Measurements from ENCODE around the gene MRPL23. TPM values are rescaled to one million over a fixed set of nuclear protein-coding genes. Genes with fewer than 3 reads are reported as not detected.

MRPL23 gene
- total and polyA plus RNA-seq, 4 donors, result 33.0 to 83.9 (median 67.6) TPM

DNA sequence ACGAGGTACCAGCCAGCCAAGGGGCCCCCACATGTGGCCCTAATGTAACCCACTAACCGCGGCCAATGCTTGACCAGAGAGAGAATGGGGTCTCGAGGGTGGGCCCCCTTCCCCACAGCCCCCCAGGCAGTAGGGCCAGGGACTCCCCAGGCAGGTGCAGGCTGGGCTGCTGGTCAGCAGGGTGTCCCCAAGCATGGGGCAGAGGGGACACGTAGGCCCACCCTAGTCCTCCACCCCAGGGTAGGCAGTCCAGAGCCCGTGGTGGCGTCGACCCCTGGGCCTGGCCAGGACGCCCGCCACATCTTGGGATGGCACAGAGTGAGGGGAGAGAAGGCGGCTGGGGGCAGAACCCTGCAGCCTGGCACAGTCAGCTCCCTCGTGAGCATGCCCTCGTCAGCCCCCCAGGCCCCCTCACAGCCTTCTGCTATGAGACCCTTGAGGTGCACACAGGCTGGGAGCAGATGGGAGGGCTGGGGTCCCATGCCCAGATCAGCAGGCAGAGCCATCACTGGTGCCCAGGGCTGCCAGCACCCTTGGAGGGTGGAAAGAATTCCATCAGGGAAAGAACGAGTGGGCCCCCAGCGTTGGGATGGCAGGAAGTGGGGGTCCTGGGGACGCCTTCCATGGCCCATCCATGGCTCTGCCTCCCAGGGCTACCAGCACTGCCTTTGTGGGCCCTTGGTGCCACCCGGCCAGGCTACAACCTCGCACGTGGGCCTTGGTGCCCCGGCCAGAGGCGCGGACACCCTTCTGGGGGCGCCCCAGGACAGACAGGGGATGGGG lies 21.6 kb upstream of the MRPL23 start:
- Histone ChIP-seq H3K4me1 (ENCODE audit: control insufficient read depth in 4 of 4, insufficient read depth in 4 of 4, low read length in 3 of 4) (no peaks in the 10 kb centered on the region), H3K9me3 (ENCODE audit: control insufficient read depth in 4 of 4, low read length in 3 of 4) (no peaks in the 10 kb centered on the region), H3K27me3 (ENCODE audit: control insufficient read depth in 4 of 4, insufficient read depth in 4 of 4, low read length in 3 of 4) (no peaks in the 10 kb centered on the region), H3K27ac (ENCODE audit: low read depth in 1 of 2, low read length in 2 of 2) (no peak overlapping the region), H3K4me3 (ENCODE audit: low read depth in 1 of 3, low read length in 3 of 3) (no peak overlapping the region), H3K36me3 (ENCODE audit: control insufficient read depth in 4 of 4, insufficient read depth in 3 of 4, low read depth in 1 of 4, low read length in 3 of 4) (no peaks in the 10 kb centered on the region), H3K9ac (ENCODE audit: low read depth in 1 of 2, low read length in 2 of 2) (no peak overlapping the region)
- no peak for DNase-seq (ENCODE audit: low spot score)
- TF ChIP-seq EGR1 (IDR thresholded peaks at IDR 0.05; ENCODE audit: low read depth in 2 of 2) (no peak), JUND (IDR thresholded peaks at IDR 0.05) (no peak), YY1 (IDR thresholded peaks at IDR 0.05) (no peak), TAF1 (conservative IDR thresholded peaks at IDR 0.05) (no peak), NR2F2 (IDR thresholded peaks at IDR 0.05) (no peak), MAX (IDR thresholded peaks at IDR 0.05) (no peak)
- 91% methylated on average over 23 of the region's 23 CpGs for WGBS

DNA sequence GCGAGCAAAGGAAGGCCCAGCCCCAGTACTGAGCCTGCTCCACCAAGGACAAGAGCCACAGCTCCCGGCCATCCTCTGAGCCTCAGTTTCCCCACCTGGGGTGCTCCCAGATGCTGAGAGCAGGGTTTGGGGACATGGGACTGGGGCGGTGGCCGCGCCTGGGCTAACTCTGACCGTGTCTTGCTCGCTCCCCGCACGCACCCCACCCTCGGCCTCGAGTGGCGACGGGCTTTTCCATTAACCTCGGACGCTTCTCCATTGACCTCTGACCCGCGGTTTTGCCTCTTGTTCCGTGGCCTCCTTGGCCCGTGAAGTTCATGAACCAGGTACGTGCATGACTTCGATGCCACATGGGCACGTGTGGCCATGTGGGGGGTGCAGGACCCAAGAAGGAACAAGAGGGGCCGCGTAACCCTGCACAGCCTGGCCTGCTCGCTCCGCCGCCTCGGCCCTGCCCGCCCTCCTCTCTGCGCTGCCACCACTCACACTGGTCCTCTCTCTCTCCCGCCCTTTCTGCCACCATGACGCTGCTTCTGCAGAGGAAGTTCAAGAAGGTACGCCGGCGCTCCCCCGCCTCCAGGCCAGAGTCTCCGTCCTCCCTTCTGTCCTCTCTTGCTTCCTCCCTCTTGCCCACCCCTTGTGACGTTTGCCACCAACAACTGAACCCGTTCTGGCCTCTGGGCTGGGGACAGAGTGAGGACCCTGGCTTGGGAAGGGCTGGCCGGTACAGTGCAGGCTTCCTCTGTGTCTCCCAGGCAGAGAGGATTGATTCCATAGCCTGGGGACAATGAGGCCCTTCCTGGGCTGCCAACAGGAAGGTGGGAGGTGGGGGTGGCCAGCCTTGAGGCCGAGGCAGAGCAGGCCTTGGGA lies 20.7 kb upstream of the MRPL23 start:
- 87% methylated on average over 41 of the region's 41 CpGs for WGBS

More for the DNA sequence above, 20.7 kb upstream of the MRPL23 start:
- H3K4me1 ChIP-seq (ENCODE audit: control insufficient read depth in 4 of 4, insufficient read depth in 4 of 4, low read length in 3 of 4), result no peaks in the 10 kb centered on the region
- no peak overlapping the region for H3K27ac ChIP-seq (ENCODE audit: low read depth in 1 of 2, low read length in 2 of 2)
- TF ChIP-seq ATF3 (IDR thresholded peaks at IDR 0.05), result no peak
- no peak for TF ChIP-seq GABPA (IDR thresholded peaks at IDR 0.05 in 1 of 2, conservative IDR thresholded peaks at IDR 0.05 in 1 of 2)
- TF ChIP-seq, protein P1, sequence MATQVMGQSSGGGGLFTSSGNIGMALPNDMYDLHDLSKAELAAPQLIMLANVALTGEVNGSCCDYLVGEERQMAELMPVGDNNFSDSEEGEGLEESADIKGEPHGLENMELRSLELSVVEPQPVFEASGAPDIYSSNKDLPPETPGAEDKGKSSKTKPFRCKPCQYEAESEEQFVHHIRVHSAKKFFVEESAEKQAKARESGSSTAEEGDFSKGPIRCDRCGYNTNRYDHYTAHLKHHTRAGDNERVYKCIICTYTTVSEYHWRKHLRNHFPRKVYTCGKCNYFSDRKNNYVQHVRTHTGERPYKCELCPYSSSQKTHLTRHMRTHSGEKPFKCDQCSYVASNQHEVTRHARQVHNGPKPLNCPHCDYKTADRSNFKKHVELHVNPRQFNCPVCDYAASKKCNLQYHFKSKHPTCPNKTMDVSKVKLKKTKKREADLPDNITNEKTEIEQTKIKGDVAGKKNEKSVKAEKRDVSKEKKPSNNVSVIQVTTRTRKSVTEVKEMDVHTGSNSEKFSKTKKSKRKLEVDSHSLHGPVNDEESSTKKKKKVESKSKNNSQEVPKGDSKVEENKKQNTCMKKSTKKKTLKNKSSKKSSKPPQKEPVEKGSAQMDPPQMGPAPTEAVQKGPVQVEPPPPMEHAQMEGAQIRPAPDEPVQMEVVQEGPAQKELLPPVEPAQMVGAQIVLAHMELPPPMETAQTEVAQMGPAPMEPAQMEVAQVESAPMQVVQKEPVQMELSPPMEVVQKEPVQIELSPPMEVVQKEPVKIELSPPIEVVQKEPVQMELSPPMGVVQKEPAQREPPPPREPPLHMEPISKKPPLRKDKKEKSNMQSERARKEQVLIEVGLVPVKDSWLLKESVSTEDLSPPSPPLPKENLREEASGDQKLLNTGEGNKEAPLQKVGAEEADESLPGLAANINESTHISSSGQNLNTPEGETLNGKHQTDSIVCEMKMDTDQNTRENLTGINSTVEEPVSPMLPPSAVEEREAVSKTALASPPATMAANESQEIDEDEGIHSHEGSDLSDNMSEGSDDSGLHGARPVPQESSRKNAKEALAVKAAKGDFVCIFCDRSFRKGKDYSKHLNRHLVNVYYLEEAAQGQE (IDR thresholded peaks at IDR 0.05), result no peak
- no peak for TF ChIP-seq MAX (IDR thresholded peaks at IDR 0.05)
- no peak for TF ChIP-seq HNF4G (IDR thresholded peaks at IDR 0.05)
- TF ChIP-seq HNF4A (conservative IDR thresholded peaks at IDR 0.05), result no peak
- TF ChIP-seq, protein P2, sequence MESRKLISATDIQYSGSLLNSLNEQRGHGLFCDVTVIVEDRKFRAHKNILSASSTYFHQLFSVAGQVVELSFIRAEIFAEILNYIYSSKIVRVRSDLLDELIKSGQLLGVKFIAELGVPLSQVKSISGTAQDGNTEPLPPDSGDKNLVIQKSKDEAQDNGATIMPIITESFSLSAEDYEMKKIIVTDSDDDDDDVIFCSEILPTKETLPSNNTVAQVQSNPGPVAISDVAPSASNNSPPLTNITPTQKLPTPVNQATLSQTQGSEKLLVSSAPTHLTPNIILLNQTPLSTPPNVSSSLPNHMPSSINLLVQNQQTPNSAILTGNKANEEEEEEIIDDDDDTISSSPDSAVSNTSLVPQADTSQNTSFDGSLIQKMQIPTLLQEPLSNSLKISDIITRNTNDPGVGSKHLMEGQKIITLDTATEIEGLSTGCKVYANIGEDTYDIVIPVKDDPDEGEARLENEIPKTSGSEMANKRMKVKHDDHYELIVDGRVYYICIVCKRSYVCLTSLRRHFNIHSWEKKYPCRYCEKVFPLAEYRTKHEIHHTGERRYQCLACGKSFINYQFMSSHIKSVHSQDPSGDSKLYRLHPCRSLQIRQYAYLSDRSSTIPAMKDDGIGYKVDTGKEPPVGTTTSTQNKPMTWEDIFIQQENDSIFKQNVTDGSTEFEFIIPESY (IDR thresholded peaks at IDR 0.05), result no peak
- H3K36me3 ChIP-seq (ENCODE audit: control insufficient read depth in 4 of 4, insufficient read depth in 3 of 4, low read depth in 1 of 4, low read length in 3 of 4), result no peaks in the 10 kb centered on the region
- H3K9ac ChIP-seq (ENCODE audit: low read depth in 1 of 2, low read length in 2 of 2), result no peak overlapping the region
- DNase-seq (ENCODE audit: low spot score), result no peak
- H3K9me3 ChIP-seq (ENCODE audit: control insufficient read depth in 4 of 4, low read length in 3 of 4), result no peaks in the 10 kb centered on the region
- H3K27me3 ChIP-seq (ENCODE audit: control insufficient read depth in 4 of 4, insufficient read depth in 4 of 4, low read length in 3 of 4), result no peaks in the 10 kb centered on the region
- no peak overlapping the region for H3K4me3 ChIP-seq (ENCODE audit: low read depth in 1 of 3, low read length in 3 of 3)

Measured in liver (tissue), 9 donors.